Measurements from ENCODE around the gene GPALPP1. TPM values are rescaled to one million over a fixed set of nuclear protein-coding genes. Genes with fewer than 3 reads are reported as not detected.

The GPALPP1 gene
- total and polyA plus RNA-seq, 4 donors, result 7.9 to 45.0 (median 13.0) TPM

GRCh38 chr13:45068036-45069001 is 79.0 kb downstream of the GPALPP1 start:
- H3K36me3 ChIP-seq (ENCODE audit: control insufficient read depth in 4 of 4, insufficient read depth in 4 of 4, low read length in 4 of 4), result no peaks in the 10 kb centered on the region
- H3K4me3 ChIP-seq, result no peak overlapping the region
- DNase-seq (no peak), ATAC-seq (ENCODE audit: insufficient read depth, low FRiP score) (no peak)
- no peak for TF ChIP-seq CTCF (IDR thresholded peaks at IDR 0.05; ENCODE audit: control extremely low read depth, extremely low read depth)
- peaks cover 0 to 1% (median 0%) of the 10 kb centered on the region in 4 donors for H3K9me3 ChIP-seq (ENCODE audit: control insufficient read depth in 4 of 4, insufficient read depth in 3 of 4, low read length in 3 of 4)
- H3K27ac ChIP-seq (ENCODE audit: low read depth in 1 of 2, low read length in 1 of 2), result no peak overlapping the region
- WGBS, 2 donors, result 60 to 65% methylated on average over 5 of the region's 5 CpGs
- H3K27me3 ChIP-seq (ENCODE audit: control insufficient read depth in 3 of 3, insufficient read depth in 3 of 3, low read length in 2 of 3), result no peaks in the 10 kb centered on the region
- no peak overlapping the region for H3K9ac ChIP-seq (ENCODE audit: insufficient read depth in 1 of 2, low read length in 2 of 2)
- no peaks in the 10 kb centered on the region for H3K4me1 ChIP-seq (ENCODE audit: control insufficient read depth in 5 of 5, insufficient read depth in 5 of 5, low read length in 5 of 5)

GRCh38 chr13:45073809-45074208 is 84.5 kb downstream of the GPALPP1 start:
- H3K4me1 ChIP-seq (ENCODE audit: control insufficient read depth in 5 of 5, insufficient read depth in 5 of 5, low read length in 5 of 5), result no peaks in the 10 kb centered on the region
- no peak overlapping the region for H3K27ac ChIP-seq (ENCODE audit: low read depth in 1 of 2, low read length in 1 of 2)
- no peak for DNase-seq
- H3K9ac ChIP-seq (ENCODE audit: insufficient read depth in 1 of 2, low read length in 2 of 2), result no peak overlapping the region
- TF ChIP-seq CTCF (IDR thresholded peaks at IDR 0.05; ENCODE audit: control extremely low read depth, extremely low read depth), result no peak
- no peak overlapping the region for H3K4me3 ChIP-seq
- H3K27me3 ChIP-seq (ENCODE audit: control insufficient read depth in 3 of 3, insufficient read depth in 3 of 3, low read length in 2 of 3), result no peaks in the 10 kb centered on the region
- WGBS, 2 donors, result 75 to 80% methylated on average over 4 of the region's 4 CpGs
- H3K36me3 ChIP-seq (ENCODE audit: control insufficient read depth in 4 of 4, insufficient read depth in 4 of 4, low read length in 4 of 4), result no peaks in the 10 kb centered on the region
- ATAC-seq (ENCODE audit: insufficient read depth, low FRiP score), result no peak
- no peaks in the 10 kb centered on the region for H3K9me3 ChIP-seq (ENCODE audit: control insufficient read depth in 4 of 4, insufficient read depth in 3 of 4, low read length in 3 of 4)

- no peak for TF ChIP-seq CTCF (IDR thresholded peaks at IDR 0.05; ENCODE audit: control extremely low read depth, extremely low read depth)
- no peak for DNase-seq
Observed at GRCh38 chr13:45074721-45075120, 85.4 kb downstream of the GPALPP1 start.

More at GRCh38 chr13:45074721-45075120, 85.4 kb downstream of the GPALPP1 start:
- Histone ChIP-seq H3K4me3 (no peak overlapping the region), H3K27me3 (ENCODE audit: control insufficient read depth in 3 of 3, insufficient read depth in 3 of 3, low read length in 2 of 3) (no peaks in the 10 kb centered on the region), H3K9me3 (ENCODE audit: control insufficient read depth in 4 of 4, insufficient read depth in 3 of 4, low read length in 3 of 4) (no peaks in the 10 kb centered on the region), H3K4me1 (ENCODE audit: control insufficient read depth in 5 of 5, insufficient read depth in 5 of 5, low read length in 5 of 5) (no peaks in the 10 kb centered on the region), H3K27ac (ENCODE audit: low read depth in 1 of 2, low read length in 1 of 2) (no peak overlapping the region), H3K9ac (ENCODE audit: insufficient read depth in 1 of 2, low read length in 2 of 2) (no peak overlapping the region), H3K36me3 (ENCODE audit: control insufficient read depth in 4 of 4, insufficient read depth in 4 of 4, low read length in 4 of 4) (no peaks in the 10 kb centered on the region)
- whole genome bisulfite sequencing, 2 donors, result 91 to 93% methylated on average over 6 of the region's 6 CpGs
- ATAC-seq (ENCODE audit: insufficient read depth, low FRiP score), result no peak
